ENCODE results near the gene MXRA7. TPM values are rescaled to one million over a fixed set of nuclear protein-coding genes. Genes with fewer than 3 reads are reported as not detected.

MXRA7 gene
- total RNA-seq, 1 donor from 2014 or later: 80.6 TPM

DNA sequence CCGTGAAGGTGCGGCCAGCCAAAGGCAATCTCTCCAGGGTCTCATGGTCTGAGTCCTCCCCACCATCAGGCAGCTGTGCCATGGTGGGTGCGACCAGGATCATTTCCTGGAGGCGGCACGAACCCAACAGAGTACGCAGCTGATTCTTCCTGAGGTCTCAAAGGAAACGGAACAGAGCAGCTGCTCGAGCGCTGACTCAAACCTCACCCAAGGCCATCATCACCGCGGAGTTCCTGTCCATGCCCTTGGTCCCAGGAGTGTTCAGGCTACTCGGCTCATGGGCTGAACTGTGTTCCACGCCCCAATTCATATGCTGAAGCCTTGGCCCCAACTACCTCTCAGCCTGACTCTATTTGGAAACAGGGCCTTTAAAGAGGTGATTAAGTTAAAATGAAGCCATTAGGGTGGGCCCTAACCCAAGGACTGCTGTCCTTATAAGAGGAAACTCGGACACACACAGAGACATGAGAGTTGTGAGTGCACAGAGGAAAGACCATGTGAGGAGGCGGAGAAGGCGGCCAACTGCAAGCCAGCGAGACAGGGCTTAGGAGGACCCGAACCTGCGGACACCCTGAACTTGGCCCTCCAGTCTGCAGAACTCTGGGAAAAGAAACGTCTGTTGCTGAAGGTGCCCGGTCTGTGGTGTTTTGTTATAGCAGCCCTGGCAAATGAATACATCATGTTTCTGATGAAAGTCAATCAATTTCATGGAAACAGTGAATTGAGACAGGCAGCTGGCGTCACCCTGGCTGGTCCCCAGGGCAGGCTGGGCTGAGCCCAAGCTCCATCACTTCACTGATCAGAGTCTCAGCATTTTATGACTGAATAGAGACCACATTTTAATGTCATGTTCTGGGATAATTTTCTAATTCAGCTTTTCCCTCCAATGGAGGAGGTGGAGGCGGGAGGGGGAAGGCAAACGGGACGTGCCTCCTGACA lies 13.7 kb downstream of the MXRA7 start:
- H3K27me3 ChIP-seq (ENCODE audit: control insufficient read depth, insufficient read depth, low read length): no peaks in the 10 kb centered on the region
- no peaks in the 10 kb centered on the region for H3K36me3 ChIP-seq (ENCODE audit: control insufficient read depth, insufficient read depth, low read length)
- DNase-seq (ENCODE audit: low read depth): no peak
- TF ChIP-seq, protein P1, sequence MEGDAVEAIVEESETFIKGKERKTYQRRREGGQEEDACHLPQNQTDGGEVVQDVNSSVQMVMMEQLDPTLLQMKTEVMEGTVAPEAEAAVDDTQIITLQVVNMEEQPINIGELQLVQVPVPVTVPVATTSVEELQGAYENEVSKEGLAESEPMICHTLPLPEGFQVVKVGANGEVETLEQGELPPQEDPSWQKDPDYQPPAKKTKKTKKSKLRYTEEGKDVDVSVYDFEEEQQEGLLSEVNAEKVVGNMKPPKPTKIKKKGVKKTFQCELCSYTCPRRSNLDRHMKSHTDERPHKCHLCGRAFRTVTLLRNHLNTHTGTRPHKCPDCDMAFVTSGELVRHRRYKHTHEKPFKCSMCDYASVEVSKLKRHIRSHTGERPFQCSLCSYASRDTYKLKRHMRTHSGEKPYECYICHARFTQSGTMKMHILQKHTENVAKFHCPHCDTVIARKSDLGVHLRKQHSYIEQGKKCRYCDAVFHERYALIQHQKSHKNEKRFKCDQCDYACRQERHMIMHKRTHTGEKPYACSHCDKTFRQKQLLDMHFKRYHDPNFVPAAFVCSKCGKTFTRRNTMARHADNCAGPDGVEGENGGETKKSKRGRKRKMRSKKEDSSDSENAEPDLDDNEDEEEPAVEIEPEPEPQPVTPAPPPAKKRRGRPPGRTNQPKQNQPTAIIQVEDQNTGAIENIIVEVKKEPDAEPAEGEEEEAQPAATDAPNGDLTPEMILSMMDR (IDR thresholded peaks at IDR 0.05; ENCODE audit: insufficient read depth, low read length, severe bottlenecking): no peak
- FAIRE-seq: peak; percentile 36
- H3K4me3 ChIP-seq (ENCODE audit: low read depth, low read length): no peak overlapping the region

DNA sequence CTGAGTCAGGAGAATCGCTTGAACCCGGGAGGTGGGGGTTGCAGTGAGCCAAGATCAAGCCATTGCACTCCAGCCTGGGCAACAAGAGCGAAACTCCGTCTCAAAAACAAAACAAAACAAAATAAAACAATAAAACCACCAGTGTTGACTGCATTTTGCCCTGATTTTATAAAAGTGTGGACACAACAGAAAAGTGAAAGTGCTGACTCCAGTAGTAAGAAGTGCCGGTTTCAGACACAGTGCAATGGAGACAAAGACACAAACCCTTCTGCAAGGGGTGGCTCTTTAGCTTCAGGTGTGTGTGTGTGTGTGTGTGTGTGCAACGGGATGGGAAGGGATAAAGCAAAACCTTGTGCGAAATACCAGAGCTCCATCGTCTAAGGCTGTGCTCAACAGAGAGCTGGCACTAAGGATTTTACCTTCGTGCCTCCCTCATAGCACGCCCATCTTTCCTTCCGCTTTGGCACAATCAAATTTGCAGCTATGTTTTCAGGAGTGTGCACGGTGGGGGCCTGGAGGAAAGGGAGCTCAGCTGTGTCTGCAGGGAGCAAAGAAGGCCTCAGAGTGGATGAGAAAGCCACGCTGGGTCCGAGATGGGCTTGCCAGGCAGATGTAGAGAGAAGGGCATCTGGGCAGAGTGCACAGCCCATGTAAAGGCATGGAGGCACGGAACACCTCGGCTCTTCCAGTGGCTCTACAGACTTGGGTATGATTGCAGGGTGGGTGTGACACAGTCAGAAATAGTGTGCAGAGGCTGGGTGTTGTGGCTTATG lies 15.5 kb downstream of the MXRA7 start:
- no peak for FAIRE-seq

DNA sequence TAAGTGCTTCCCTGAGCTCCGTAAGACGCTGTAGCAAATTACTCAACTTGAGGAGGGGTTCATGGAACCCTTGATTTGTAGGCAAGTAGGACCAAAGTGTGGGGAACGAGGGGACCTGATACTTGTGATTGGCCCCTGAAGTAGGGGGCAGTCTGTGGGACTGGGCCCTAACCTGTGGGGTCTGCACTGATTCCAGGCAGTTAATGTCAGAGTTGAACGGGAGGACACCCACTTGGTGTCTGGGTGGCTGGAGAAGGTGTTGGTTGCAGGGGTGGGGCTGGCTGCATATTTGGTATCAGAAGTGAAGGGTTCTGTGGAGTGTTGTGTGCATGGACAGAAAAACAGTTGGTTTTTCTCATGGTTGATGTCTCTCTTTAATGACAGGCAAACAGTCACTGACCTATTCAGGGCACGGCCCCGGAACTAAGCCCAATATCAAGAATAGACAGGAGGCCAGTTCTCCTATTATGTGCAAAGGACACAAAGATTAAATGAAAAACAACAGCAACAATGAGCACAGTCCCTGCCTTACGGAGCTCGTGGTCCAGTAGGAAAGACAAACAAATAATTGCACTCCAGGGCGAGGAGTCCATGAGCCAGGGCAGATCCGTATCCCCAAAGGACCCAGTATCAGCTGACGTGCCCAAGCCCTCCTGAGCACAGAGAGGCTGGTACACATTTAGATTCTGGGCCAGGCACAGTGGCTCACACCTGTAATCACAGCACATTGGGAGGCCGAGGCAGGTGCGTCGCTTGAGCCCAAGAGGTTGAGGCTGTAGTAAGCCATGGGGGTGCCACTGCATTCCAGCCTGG lies 19.2 kb downstream of the MXRA7 start:
- Histone ChIP-seq H3K36me3 (ENCODE audit: control insufficient read depth, insufficient read depth, low read length) (peaks cover 5% of the 10 kb centered on the region), H3K27me3 (ENCODE audit: control insufficient read depth, insufficient read depth, low read length) (no peaks in the 10 kb centered on the region), H3K4me3 (ENCODE audit: low read depth, low read length) (no peak overlapping the region)
- FAIRE-seq (no peak), DNase-seq (ENCODE audit: low read depth) (no peak)
- TF ChIP-seq, protein P1 (IDR thresholded peaks at IDR 0.05; ENCODE audit: insufficient read depth, low read length, severe bottlenecking): no peak

More for the DNA sequence above, 15.5 kb downstream of the MXRA7 start:
- H3K36me3 ChIP-seq (ENCODE audit: control insufficient read depth, insufficient read depth, low read length): peaks cover 3% of the 10 kb centered on the region
- no peaks in the 10 kb centered on the region for H3K27me3 ChIP-seq (ENCODE audit: control insufficient read depth, insufficient read depth, low read length)
- H3K4me3 ChIP-seq (ENCODE audit: low read depth, low read length): no peak overlapping the region
- TF ChIP-seq, protein P1 (IDR thresholded peaks at IDR 0.05; ENCODE audit: insufficient read depth, low read length, severe bottlenecking): no peak
- DNase-seq (ENCODE audit: low read depth): no peak

DNA sequence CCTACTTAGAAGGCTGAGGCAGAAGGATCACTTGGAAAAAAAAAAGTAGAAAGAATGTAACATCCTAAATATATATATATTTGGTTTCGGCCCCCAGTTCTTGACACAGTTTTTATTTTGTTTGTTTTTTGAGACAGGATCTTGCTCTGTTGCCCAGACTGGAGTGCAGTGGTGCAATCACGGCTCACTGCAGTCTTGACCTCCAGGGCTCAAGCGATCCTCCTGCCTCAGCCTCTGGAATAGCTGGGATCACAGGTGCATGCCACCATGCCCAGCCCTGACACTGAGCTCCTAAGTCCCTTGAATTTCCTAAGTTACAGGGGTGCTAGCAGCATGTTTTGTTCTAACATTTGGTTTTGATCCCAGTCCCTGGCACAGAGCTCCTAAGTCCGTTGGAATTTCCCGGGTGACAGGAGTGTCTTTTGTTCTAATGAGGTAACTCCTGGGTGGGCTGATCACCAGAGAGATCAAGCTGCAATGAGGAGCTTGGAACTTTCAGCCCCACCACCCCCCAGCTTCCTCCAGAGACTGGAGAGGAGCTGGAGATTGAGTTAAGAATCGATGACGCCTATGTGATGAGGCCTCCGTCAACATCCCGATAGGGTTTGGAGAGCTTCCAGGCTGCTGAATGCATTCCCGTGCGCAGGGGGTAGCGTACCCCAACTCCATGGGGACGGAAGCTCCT lies 20.0 kb downstream of the MXRA7 start:
- Histone ChIP-seq H3K36me3 (ENCODE audit: control insufficient read depth, insufficient read depth, low read length) (peaks cover 5% of the 10 kb centered on the region), H3K4me3 (ENCODE audit: low read depth, low read length) (no peak overlapping the region), H3K27me3 (ENCODE audit: control insufficient read depth, insufficient read depth, low read length) (no peaks in the 10 kb centered on the region)
- FAIRE-seq: no peak
- no peak for DNase-seq (ENCODE audit: low read depth)
- TF ChIP-seq, protein P1 (IDR thresholded peaks at IDR 0.05; ENCODE audit: insufficient read depth, low read length, severe bottlenecking): no peak

DNA sequence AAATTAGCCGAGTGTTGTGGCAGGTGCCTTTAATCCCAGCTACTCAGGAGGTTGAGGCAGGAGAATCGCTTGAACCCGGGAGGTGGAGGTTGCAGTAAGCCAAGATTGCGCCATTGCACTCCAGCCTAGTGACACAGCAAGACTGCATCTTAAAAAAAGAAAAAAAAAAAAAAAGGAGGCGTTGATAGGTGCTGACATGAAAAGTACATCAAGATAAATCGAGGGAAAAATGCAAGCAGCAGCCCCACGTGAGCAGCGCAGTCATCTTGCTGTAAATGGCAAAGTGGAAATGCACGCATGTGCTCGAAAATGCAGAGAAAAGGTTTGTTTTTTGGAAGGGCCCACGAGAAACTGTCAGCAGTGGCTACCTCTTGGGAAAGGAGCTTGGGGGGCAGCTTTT lies 20.9 kb downstream of the MXRA7 start:
- TF ChIP-seq, protein P1 (IDR thresholded peaks at IDR 0.05; ENCODE audit: insufficient read depth, low read length, severe bottlenecking): no peak
- DNase-seq (ENCODE audit: low read depth) (no peak), FAIRE-seq (no peak)
- Histone ChIP-seq H3K36me3 (ENCODE audit: control insufficient read depth, insufficient read depth, low read length) (peaks cover 5% of the 10 kb centered on the region), H3K27me3 (ENCODE audit: control insufficient read depth, insufficient read depth, low read length) (no peaks in the 10 kb centered on the region), H3K4me3 (ENCODE audit: low read depth, low read length) (no peak overlapping the region)

Data from bronchial epithelial cell (primary cell).